MM.1S (cell line): Measurements from ENCODE around the gene FIS1.

ENCODE experiments used
- DNase-seq: peaks from one replicate; pipeline ENCODE4 v3.0.0-alpha.2; 2015
- H2AFZ ChIP-seq: fragments of 300-600 bp; sonication (generic); 2 replicates; pipeline ENCODE4 v1.6.0; 2016; ENCODE audit warnings: antibody characterized with exemption, low read length
- H3F3A ChIP-seq: fragments of 300-600 bp; sonication (generic); 2 replicates; pipeline ENCODE4 v1.6.1; 2016; ENCODE audit warnings: mild to moderate bottlenecking, antibody characterized with exemption, low read length, moderate library complexity, mixed read lengths; ENCODE audit not compliant: insufficient read depth
- H3K27ac ChIP-seq: fragments of 300-600 bp; sonication (generic); 2 replicates; pipeline ENCODE4 v1.5.1; 2016; ENCODE audit warnings: mild to moderate bottlenecking, low read length
- H3K27me3 ChIP-seq: fragments of 300-600 bp; sonication (generic); replicated peaks from 2 replicates; pipeline ENCODE4 v1.6.0; 2016; ENCODE audit warnings: low read length; ENCODE audit not compliant: insufficient read depth
- H3K36me3 ChIP-seq: fragments of 300-600 bp; sonication (generic); replicated peaks from 2 replicates; pipeline ENCODE4 v1.6.1; 2016; ENCODE audit warnings: mild to moderate bottlenecking, low read length, mixed read lengths; ENCODE audit not compliant: insufficient read depth
- H3K4me1 ChIP-seq: fragments of 300-600 bp; sonication (generic); 2 replicates; pipeline ENCODE4 v1.6.1; 2016; ENCODE audit warnings: low read length, mixed read lengths
- H3K4me2 ChIP-seq: fragments of 300-600 bp; sonication (generic); 2 replicates; pipeline ENCODE4 v1.6.0; 2016; ENCODE audit warnings: low read depth, low read length
- H3K4me3 ChIP-seq: fragments of 300-600 bp; sonication (generic); 2 replicates; pipeline ENCODE4 v1.5.1; 2016; ENCODE audit warnings: low read length, mixed read lengths
- H3K79me2 ChIP-seq: fragments of 300-600 bp; sonication (generic); 2 replicates; pipeline ENCODE4 v1.6.1; 2016; ENCODE audit warnings: mixed run types, low read length, mixed read lengths
- H3K9ac ChIP-seq: fragments of 300-600 bp; sonication (generic); 2 replicates; pipeline ENCODE4 v1.6.1; 2016; ENCODE audit warnings: low read length, mixed read lengths
- H3K9me2 ChIP-seq: fragments of 300-600 bp; sonication (generic); replicated peaks from 2 replicates; pipeline ENCODE4 v1.6.1; 2016; ENCODE audit warnings: mild to moderate bottlenecking, low read length, mixed read lengths; ENCODE audit not compliant: insufficient read depth
- H3K9me3 ChIP-seq: fragments of 300-600 bp; sonication (generic); replicated peaks from 2 replicates; pipeline ENCODE4 v1.6.1; 2016; ENCODE audit warnings: mild to moderate bottlenecking, low read length, mixed read lengths; ENCODE audit not compliant: insufficient read depth
- H4K20me1 ChIP-seq: fragments of 300-600 bp; sonication (generic); 2 replicates; pipeline ENCODE4 v1.6.1; 2016; ENCODE audit warnings: mild to moderate bottlenecking, low read length, moderate library complexity, mixed read lengths; ENCODE audit not compliant: insufficient read depth
- EZH2 ChIP-seq: fragments of 300-600 bp; sonication (generic); optimal IDR thresholded peaks from 2 replicates; pipeline ENCODE3; 2017; ENCODE audit warnings: low read depth, mild to moderate bottlenecking, antibody characterized with exemption, low read length, mixed read lengths
- EZH2phosphoT487 ChIP-seq: fragments of 300-600 bp; sonication (generic); IDR thresholded peaks from 2 replicates; pipeline ENCODE4 v1.6.1; 2018; ENCODE audit warnings: antibody characterized with exemption, low read length
- TF ChIP-seq, protein P1 (sequence below): fragments of 300-600 bp; sonication (generic); IDR thresholded peaks from 2 replicates; pipeline ENCODE4 v1.5.1; 2016; ENCODE audit warnings: antibody characterized with exemption, low read length, mixed read lengths

FIS1 gene

DNA sequence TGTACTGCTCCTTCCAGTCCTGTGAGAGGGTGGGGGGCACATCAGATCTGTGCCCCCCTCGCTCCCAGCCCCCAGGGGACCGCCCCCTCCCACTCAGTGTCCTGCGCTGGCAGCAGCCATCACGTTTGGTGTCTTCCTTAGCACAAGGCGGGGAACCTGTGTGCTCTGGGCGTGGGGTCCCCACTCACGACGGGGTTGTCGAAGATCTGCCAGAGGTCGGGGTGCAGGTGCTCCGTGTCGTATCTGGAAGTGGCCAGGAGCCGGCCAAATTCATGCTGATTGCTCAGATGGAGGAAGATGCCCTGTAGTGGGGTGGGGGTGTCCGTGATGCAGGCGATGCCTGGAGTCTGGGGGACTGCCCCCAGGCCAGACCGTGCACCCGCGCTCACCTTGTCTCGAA is 34.7 kb downstream of the FIS1 start:
- Histone ChIP-seq H3K4me1 (no peaks in the 10 kb centered on the region), H3K27ac (no peak overlapping the region), H3K9me3 (no peaks in the 10 kb centered on the region)

DNA sequence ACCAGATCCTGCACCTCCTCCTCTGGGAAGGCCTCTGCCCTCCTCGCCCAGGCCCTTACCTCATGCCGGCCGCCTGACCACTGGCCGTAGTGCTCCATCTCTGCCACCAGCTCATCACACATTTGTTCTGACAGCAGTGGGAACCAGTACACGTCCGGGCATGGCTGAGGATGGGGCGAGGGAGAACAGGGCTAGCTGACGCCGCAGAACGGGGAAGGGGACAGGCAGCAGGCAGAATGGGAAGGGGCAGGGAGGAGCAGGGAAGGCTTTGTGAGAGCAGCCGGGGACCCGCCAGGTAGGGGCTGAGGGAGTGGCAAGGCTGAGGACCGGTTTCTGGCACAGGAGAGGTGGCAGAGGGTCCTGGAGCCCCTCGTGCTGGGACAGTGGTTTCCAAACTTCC is 36.1 kb downstream of the FIS1 start:
- Histone ChIP-seq H3K27ac (no peak overlapping the region), H3K79me2 (no peaks in the 10 kb centered on the region), H3K4me2 (no peak overlapping the region), H3K27me3 (no peaks in the 10 kb centered on the region; the same call in 1 of the 2 replicates), H3K4me1 (no peaks in the 10 kb centered on the region), H3F3A (no peaks in the 10 kb centered on the region), H4K20me1 (no peaks in the 10 kb centered on the region), H3K9me2 (no peaks in the 10 kb centered on the region), H3K36me3 (no peaks in the 10 kb centered on the region), H2AFZ (no peak overlapping the region), H3K9me3 (no peaks in the 10 kb centered on the region), H3K9ac (no peak overlapping the region), H3K4me3 (no peak overlapping the region)
- DNase-seq, result no peak
- TF ChIP-seq EZH2phosphoT487 (no peak), EZH2 (no peak)
- TF ChIP-seq, protein P1, sequence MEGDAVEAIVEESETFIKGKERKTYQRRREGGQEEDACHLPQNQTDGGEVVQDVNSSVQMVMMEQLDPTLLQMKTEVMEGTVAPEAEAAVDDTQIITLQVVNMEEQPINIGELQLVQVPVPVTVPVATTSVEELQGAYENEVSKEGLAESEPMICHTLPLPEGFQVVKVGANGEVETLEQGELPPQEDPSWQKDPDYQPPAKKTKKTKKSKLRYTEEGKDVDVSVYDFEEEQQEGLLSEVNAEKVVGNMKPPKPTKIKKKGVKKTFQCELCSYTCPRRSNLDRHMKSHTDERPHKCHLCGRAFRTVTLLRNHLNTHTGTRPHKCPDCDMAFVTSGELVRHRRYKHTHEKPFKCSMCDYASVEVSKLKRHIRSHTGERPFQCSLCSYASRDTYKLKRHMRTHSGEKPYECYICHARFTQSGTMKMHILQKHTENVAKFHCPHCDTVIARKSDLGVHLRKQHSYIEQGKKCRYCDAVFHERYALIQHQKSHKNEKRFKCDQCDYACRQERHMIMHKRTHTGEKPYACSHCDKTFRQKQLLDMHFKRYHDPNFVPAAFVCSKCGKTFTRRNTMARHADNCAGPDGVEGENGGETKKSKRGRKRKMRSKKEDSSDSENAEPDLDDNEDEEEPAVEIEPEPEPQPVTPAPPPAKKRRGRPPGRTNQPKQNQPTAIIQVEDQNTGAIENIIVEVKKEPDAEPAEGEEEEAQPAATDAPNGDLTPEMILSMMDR, result no peak

More for the DNA sequence above, 34.7 kb downstream of the FIS1 start:
- Histone ChIP-seq H3K4me3 (no peak overlapping the region), H3F3A (no peaks in the 10 kb centered on the region), H3K79me2 (no peaks in the 10 kb centered on the region), H3K9me2 (no peaks in the 10 kb centered on the region), H2AFZ (no peak overlapping the region), H3K36me3 (no peaks in the 10 kb centered on the region), H4K20me1 (no peaks in the 10 kb centered on the region), H3K27me3 (no peaks in the 10 kb centered on the region), H3K9ac (no peak overlapping the region), H3K4me2 (no peak overlapping the region)
- no peak for DNase-seq
- TF ChIP-seq, protein P1, result no peak
- TF ChIP-seq EZH2phosphoT487, result no peak

GRCh38 chr7:101207459-101207858 is 37.4 kb downstream of the FIS1 start:
- Histone ChIP-seq H3K9ac (no peak overlapping the region), H4K20me1 (no peaks in the 10 kb centered on the region), H3K27me3 (peaks cover 11% of the 10 kb centered on the region), H3K4me1 (no peaks in the 10 kb centered on the region), H3K79me2 (no peaks in the 10 kb centered on the region), H3K9me2 (no peaks in the 10 kb centered on the region), H3K36me3 (no peaks in the 10 kb centered on the region), H3K4me2 (no peak overlapping the region), H3F3A (no peaks in the 10 kb centered on the region), H3K27ac (no peak overlapping the region), H2AFZ (no peak overlapping the region), H3K9me3 (no peaks in the 10 kb centered on the region), H3K4me3 (no peak overlapping the region)
- DNase-seq, result no peak
- no peak for TF ChIP-seq EZH2
- no peak for TF ChIP-seq EZH2phosphoT487
- TF ChIP-seq, protein P1, result no peak

DNA sequence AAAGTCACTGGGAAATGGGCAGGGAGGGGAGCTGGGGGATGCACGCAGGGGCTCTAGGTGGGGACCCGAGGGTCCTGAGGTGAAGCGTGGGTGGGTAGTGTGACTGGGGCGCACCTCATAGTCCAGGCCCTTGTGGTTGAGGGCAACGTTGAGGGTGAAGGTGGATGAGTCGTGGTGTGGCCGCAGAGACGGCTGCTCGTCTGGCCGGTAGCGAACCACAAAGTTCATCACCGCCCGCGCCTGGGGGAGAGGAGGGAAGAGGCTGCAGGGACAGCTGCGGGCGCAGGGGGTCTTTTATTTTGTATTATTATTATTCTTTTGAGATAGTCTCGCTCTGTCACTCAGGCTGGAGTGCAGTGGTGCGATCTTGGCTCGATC is 38.2 kb downstream of the FIS1 start:
- H3K9me2 ChIP-seq, result no peaks in the 10 kb centered on the region
- TF ChIP-seq EZH2, result no peak
- TF ChIP-seq, protein P1, result no peak
- TF ChIP-seq EZH2phosphoT487, result no peak
- H3K9ac ChIP-seq, result no peak overlapping the region
- no peaks in the 10 kb centered on the region for H3K36me3 ChIP-seq
- no peaks in the 10 kb centered on the region for H3K79me2 ChIP-seq
- H3K4me2 ChIP-seq, result no peak overlapping the region
- peaks cover 19% of the 10 kb centered on the region for H3K27me3 ChIP-seq
- no peak for DNase-seq
- H3K4me3 ChIP-seq, result no peak overlapping the region
- no peaks in the 10 kb centered on the region for H3K4me1 ChIP-seq
- no peaks in the 10 kb centered on the region for H4K20me1 ChIP-seq
- no peak overlapping the region for H2AFZ ChIP-seq
- no peak overlapping the region for H3K27ac ChIP-seq
- H3F3A ChIP-seq, result no peaks in the 10 kb centered on the region
- no peaks in the 10 kb centered on the region for H3K9me3 ChIP-seq
